Brain microvascular endothelial cell (primary cell): ENCODE data around the gene PLA2G4A.

Experiments used
- DNase-seq: peaks from one replicate; pipeline ENCODE4 v3.0.0-alpha.2; 2020
- H3K27ac ChIP-seq: fragments of 250-450 bp; sonication (Bioruptor Pico); 2 replicates; pipeline ENCODE4 v1.5.1; 2020; ENCODE audit warnings: mild to moderate bottlenecking, moderate library complexity
- H3K27me3 ChIP-seq: fragments of 250-450 bp; sonication (Bioruptor Pico); replicated peaks from 2 replicates; pipeline ENCODE4 v1.5.1; 2020; ENCODE audit warnings: mild to moderate bottlenecking
- H3K36me3 ChIP-seq: fragments of 250-450 bp; sonication (Bioruptor Pico); replicated peaks from 2 replicates; pipeline ENCODE4 v1.5.1; 2020; ENCODE audit warnings: mild to moderate bottlenecking
- H3K4me3 ChIP-seq: 2 replicates; pipeline ENCODE4 v1.5.1; 2011; ENCODE audit warnings: low read depth, mild to moderate bottlenecking, control low read depth, low read length, moderate library complexity
- CTCF ChIP-seq: IDR thresholded peaks from 2 replicates; pipeline ENCODE4 v1.5.1; 2011; ENCODE audit warnings: low read depth, mild to moderate bottlenecking, moderate library complexity, low read length, control low read depth, inconsistent platforms; ENCODE audit errors: missing control alignments
- in situ Hi-C: cut with HindIII; loops from 2 replicates; pipeline ENCODE4 v1.10.0; 2017; ENCODE audit warnings: low sequenced_read_pairs, low pct_ligation_motif_present

Gene PLA2G4A

GRCh38 chr1:187001198-187001889 lies 172.6 kb downstream of the PLA2G4A start:
- Histone ChIP-seq H3K36me3 (no peaks in the 10 kb centered on the region), H3K4me3 (no peak overlapping the region), H3K27ac (peak overlapping the region; percentile 81), H3K27me3 (no peaks in the 10 kb centered on the region)
- DNase-seq: peak; percentile 77
- in situ Hi-C loops: no loop called here
- TF ChIP-seq CTCF: no peak

GRCh38 chr1:187003353-187003752 lies 174.6 kb downstream of the PLA2G4A start:
- in situ Hi-C loops: no loop called here
- no peak overlapping the region for H3K27ac ChIP-seq
- no peak overlapping the region for H3K4me3 ChIP-seq
- DNase-seq: no peak
- no peak for TF ChIP-seq CTCF
- H3K36me3 ChIP-seq: no peaks in the 10 kb centered on the region
- no peaks in the 10 kb centered on the region for H3K27me3 ChIP-seq

- in situ Hi-C loops: no loop called here
- Histone ChIP-seq H3K36me3 (no peaks in the 10 kb centered on the region), H3K27me3 (no peaks in the 10 kb centered on the region), H3K4me3 (no peak overlapping the region), H3K27ac (no peak overlapping the region)
- DNase-seq: no peak
- TF ChIP-seq CTCF: no peak
Measured at GRCh38 chr1:187006896-187007295, 178.1 kb downstream of the PLA2G4A start.

- DNase-seq: no peak
- Histone ChIP-seq H3K4me3 (no peak overlapping the region), H3K27ac (no peak overlapping the region), H3K27me3 (no peaks in the 10 kb centered on the region), H3K36me3 (no peaks in the 10 kb centered on the region)
- TF ChIP-seq CTCF: no peak
- in situ Hi-C loops: no loop called here
Measured at GRCh38 chr1:187009320-187009719, 180.6 kb downstream of the PLA2G4A start.

GRCh38 chr1:187010571-187011309 lies 182.0 kb downstream of the PLA2G4A start:
- no peaks in the 10 kb centered on the region for H3K36me3 ChIP-seq
- in situ Hi-C loops: no loop called here
- no peaks in the 10 kb centered on the region for H3K27me3 ChIP-seq
- no peak overlapping the region for H3K4me3 ChIP-seq
- H3K27ac ChIP-seq: no peak overlapping the region
- TF ChIP-seq CTCF: no peak
- no peak for DNase-seq
